Liver (tissue), 9 donors: ENCODE data around the gene RTEL1. TPM values are rescaled to one million over a fixed set of nuclear protein-coding genes. Genes with fewer than 3 reads are reported as not detected.

Experiments
- DNase-seq: peaks from one replicate; pipeline ENCODE4 v3.0.0-alpha.2; 2017; ENCODE audit warnings: low spot score
- H3K27ac ChIP-seq, 2 donors: one replicate each; pipeline ENCODE4 v1.7.0; 2013; ENCODE audit warnings: inconsistent platforms in 2 of 2, low read length in 2 of 2, control low read depth in 1 of 2, low read depth in 1 of 2, mild to moderate bottlenecking in 1 of 2
- H3K27me3 ChIP-seq, 4 donors: one replicate each; pipeline versions ENCODE4 v1.6.1 to v1.7.0; 2013; ENCODE audit warnings: low read length in 3 of 4, inconsistent platforms in 1 of 4, mild to moderate bottlenecking in 1 of 4, moderate library complexity in 1 of 4; ENCODE audit not compliant: control insufficient read depth in 4 of 4, insufficient read depth in 4 of 4
- H3K36me3 ChIP-seq, 4 donors: one replicate each; pipeline versions ENCODE4 v1.6.1 to v1.7.0; 2013; ENCODE audit warnings: low read length in 3 of 4, mild to moderate bottlenecking in 3 of 4, low read depth in 1 of 4, moderate library complexity in 1 of 4; ENCODE audit not compliant: control insufficient read depth in 4 of 4, insufficient read depth in 3 of 4
- H3K4me1 ChIP-seq, 4 donors: one replicate each; pipeline versions ENCODE4 v1.6.1 to v1.7.0; 2013; ENCODE audit warnings: low read length in 3 of 4, mild to moderate bottlenecking in 3 of 4, moderate library complexity in 1 of 4; ENCODE audit not compliant: control insufficient read depth in 4 of 4, insufficient read depth in 4 of 4
- H3K4me3 ChIP-seq, 3 donors: one replicate each; pipeline versions ENCODE4 v1.6.1 to v1.7.0; 2013; ENCODE audit warnings: low read length in 3 of 3, control low read depth in 1 of 3, low read depth in 1 of 3, mild to moderate bottlenecking in 1 of 3
- H3K9ac ChIP-seq, 2 donors: one replicate each; pipeline ENCODE4 v1.7.0; 2013; ENCODE audit warnings: low read length in 2 of 2, mild to moderate bottlenecking in 2 of 2, moderate library complexity in 2 of 2, control low read depth in 1 of 2, low read depth in 1 of 2
- H3K9me3 ChIP-seq, 4 donors: one replicate each; pipeline versions ENCODE4 v1.6.1 to v1.7.0; 2013; ENCODE audit warnings: low read length in 3 of 4; ENCODE audit not compliant: control insufficient read depth in 4 of 4
- ATF3 ChIP-seq: IDR thresholded peaks from 2 replicates; pipeline ENCODE4 v1.6.1; 2016; ENCODE audit warnings: antibody characterized with exemption
- CTCF ChIP-seq: fragments of 150-350 bp; IDR thresholded peaks from 2 replicates; pipeline ENCODE4 v1.5.1; 2017; ENCODE audit warnings: improper control_type of control experiment, low read depth, low read length; ENCODE audit not compliant: missing input control
- EGR1 ChIP-seq, 2 donors: IDR thresholded peaks; 2 replicates each; pipeline ENCODE4 v1.6.1; 2016 to 2018; ENCODE audit warnings: antibody characterized with exemption in 2 of 2, low read depth in 2 of 2
- FOXA1 ChIP-seq: IDR thresholded peaks from 2 replicates; pipeline ENCODE4 v1.6.1; 2016; ENCODE audit warnings: antibody characterized with exemption
- FOXA2 ChIP-seq: IDR thresholded peaks from 2 replicates; pipeline ENCODE4 v1.6.1; 2016; ENCODE audit warnings: antibody characterized with exemption
- GABPA ChIP-seq, 2 donors: IDR thresholded peaks in 1 of 2; conservative IDR thresholded peaks in 1 of 2; 2 replicates each; pipeline ENCODE4 v1.6.1; 2016; ENCODE audit warnings: antibody characterized with exemption in 2 of 2, mild to moderate bottlenecking in 1 of 2, moderate library complexity in 1 of 2
- HNF4G ChIP-seq: IDR thresholded peaks from 2 replicates; pipeline ENCODE4 v1.6.1; 2016; ENCODE audit warnings: antibody characterized with exemption
- JUND ChIP-seq, 2 donors: IDR thresholded peaks; 2 replicates each; pipeline ENCODE4 v1.6.1; 2016; ENCODE audit warnings: antibody characterized with exemption in 2 of 2
- MAX ChIP-seq: IDR thresholded peaks from 2 replicates; pipeline ENCODE4 v1.6.1; 2016; ENCODE audit warnings: antibody characterized with exemption
- NR2F2 ChIP-seq: IDR thresholded peaks from 2 replicates; pipeline ENCODE4 v1.6.1; 2016; ENCODE audit warnings: antibody characterized with exemption
- RAD21 ChIP-seq, 2 donors: IDR thresholded peaks; 2 replicates each; pipeline ENCODE4 v1.6.1; 2016; ENCODE audit warnings: antibody characterized with exemption in 2 of 2, mild to moderate bottlenecking in 2 of 2
- RXRA ChIP-seq, 2 donors: IDR thresholded peaks; 2 replicates each; pipeline ENCODE4 v1.6.1; 2017 to 2018; ENCODE audit warnings: antibody characterized with exemption in 2 of 2, mild to moderate bottlenecking in 1 of 2
- SP1 ChIP-seq: IDR thresholded peaks from 2 replicates; pipeline ENCODE4 v1.6.1; 2018; ENCODE audit warnings: antibody characterized with exemption, mild to moderate bottlenecking
- TAF1 ChIP-seq: conservative IDR thresholded peaks from 2 replicates; pipeline ENCODE4 v1.6.1; 2016; ENCODE audit warnings: antibody characterized with exemption, mild to moderate bottlenecking
- YY1 ChIP-seq: IDR thresholded peaks from 2 replicates; pipeline ENCODE4 v1.6.1; 2016; ENCODE audit warnings: antibody characterized with exemption, mild to moderate bottlenecking
- WGBS: extraction: QIAGEN DNeasy Blood & Tissue Kit; methylation state at CpG from one replicate; pipeline ENCODE4 v1.1.7; 2013; 5-methylcytosine and 5-hydroxymethylcytosine counted together
- polyA plus RNA-seq, 2 donors: library from polyadenylated mRNA; stranded (reverse) in 1 of 2; unstranded in 1 of 2; fragments of 200-250 nt in 1 of 2; fragments of >200 nt in 1 of 2; fragmentation: Nextera tagmentation in 1 of 2; extraction: Ambion mirVana in 1 of 2; gene quantifications; one replicate each; pipeline versions ENCODE4 v1.2.1 to v1.2.3, GENCODE V29; 2013 to 2015
- total RNA-seq, 2 donors: library from RNA; depleted of rRNA; stranded (reverse); fragments of >200 nt; gene quantifications; one replicate each; pipeline ENCODE4 v1.2.3, GENCODE V29; 2014
- TF ChIP-seq, protein P1 (sequence below): IDR thresholded peaks from 2 replicates; pipeline ENCODE4 v1.6.1; 2016; ENCODE audit warnings: antibody characterized with exemption
- TF ChIP-seq, protein P2 (sequence below): IDR thresholded peaks from 2 replicates; pipeline ENCODE4 v1.6.1; 2016; ENCODE audit warnings: antibody characterized with exemption, mild to moderate bottlenecking
- donor health status: healthy.
- donor health status: healthy.
- donor health status: healthy.
- donor health status: healthy.
- donor health status: healthy.

The RTEL1 gene
- total and polyA plus RNA-seq, 4 donors = 3.7 to 16.9 (median 7.4) TPM

- no peak overlapping the region for H3K9ac ChIP-seq
- peak; percentile 100 for DNase-seq
- peak overlapping the region; percentile 54 to 64 (median 60) for H3K4me3 ChIP-seq
- no peaks in the 10 kb centered on the region for H3K9me3 ChIP-seq
- no peaks in the 10 kb centered on the region for H3K27me3 ChIP-seq
- peak overlapping the region; percentile 67 to 86 for H3K27ac ChIP-seq
- H3K36me3 ChIP-seq = no peaks in the 10 kb centered on the region
- H3K4me1 ChIP-seq = peaks cover 0 to 10% (median 8%) of the 10 kb centered on the region in 4 donors
- WGBS = 3% methylated on average over 85 of the region's 86 CpGs
- TF ChIP-seq GABPA (IDR thresholded peaks at IDR 0.05 in 1 of 2, conservative IDR thresholded peaks at IDR 0.05 in 1 of 2) = no peak
- TF ChIP-seq RXRA (IDR thresholded peaks at IDR 0.05) = no peak
- no peak for TF ChIP-seq HNF4G
- TF ChIP-seq RAD21 (IDR thresholded peaks at IDR 0.05) = peak in 1 of 2 donors; percentile 51
- peak in 1 of 2 donors; percentile 39 for TF ChIP-seq EGR1 (IDR thresholded peaks at IDR 0.05; ENCODE audit: low read depth in 2 of 2)
- no peak for TF ChIP-seq MAX
- no peak for TF ChIP-seq NR2F2
- TF ChIP-seq CTCF = peak; percentile 40
- TF ChIP-seq, protein P1, sequence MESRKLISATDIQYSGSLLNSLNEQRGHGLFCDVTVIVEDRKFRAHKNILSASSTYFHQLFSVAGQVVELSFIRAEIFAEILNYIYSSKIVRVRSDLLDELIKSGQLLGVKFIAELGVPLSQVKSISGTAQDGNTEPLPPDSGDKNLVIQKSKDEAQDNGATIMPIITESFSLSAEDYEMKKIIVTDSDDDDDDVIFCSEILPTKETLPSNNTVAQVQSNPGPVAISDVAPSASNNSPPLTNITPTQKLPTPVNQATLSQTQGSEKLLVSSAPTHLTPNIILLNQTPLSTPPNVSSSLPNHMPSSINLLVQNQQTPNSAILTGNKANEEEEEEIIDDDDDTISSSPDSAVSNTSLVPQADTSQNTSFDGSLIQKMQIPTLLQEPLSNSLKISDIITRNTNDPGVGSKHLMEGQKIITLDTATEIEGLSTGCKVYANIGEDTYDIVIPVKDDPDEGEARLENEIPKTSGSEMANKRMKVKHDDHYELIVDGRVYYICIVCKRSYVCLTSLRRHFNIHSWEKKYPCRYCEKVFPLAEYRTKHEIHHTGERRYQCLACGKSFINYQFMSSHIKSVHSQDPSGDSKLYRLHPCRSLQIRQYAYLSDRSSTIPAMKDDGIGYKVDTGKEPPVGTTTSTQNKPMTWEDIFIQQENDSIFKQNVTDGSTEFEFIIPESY = no peak
- no peak for TF ChIP-seq FOXA2
- no peak for TF ChIP-seq JUND (IDR thresholded peaks at IDR 0.05)
- TF ChIP-seq SP1 = peak; percentile 57
- TF ChIP-seq ATF3 = no peak
- TF ChIP-seq YY1 = no peak
- TF ChIP-seq FOXA1 = no peak
- no peak for TF ChIP-seq TAF1
- TF ChIP-seq, protein P2, sequence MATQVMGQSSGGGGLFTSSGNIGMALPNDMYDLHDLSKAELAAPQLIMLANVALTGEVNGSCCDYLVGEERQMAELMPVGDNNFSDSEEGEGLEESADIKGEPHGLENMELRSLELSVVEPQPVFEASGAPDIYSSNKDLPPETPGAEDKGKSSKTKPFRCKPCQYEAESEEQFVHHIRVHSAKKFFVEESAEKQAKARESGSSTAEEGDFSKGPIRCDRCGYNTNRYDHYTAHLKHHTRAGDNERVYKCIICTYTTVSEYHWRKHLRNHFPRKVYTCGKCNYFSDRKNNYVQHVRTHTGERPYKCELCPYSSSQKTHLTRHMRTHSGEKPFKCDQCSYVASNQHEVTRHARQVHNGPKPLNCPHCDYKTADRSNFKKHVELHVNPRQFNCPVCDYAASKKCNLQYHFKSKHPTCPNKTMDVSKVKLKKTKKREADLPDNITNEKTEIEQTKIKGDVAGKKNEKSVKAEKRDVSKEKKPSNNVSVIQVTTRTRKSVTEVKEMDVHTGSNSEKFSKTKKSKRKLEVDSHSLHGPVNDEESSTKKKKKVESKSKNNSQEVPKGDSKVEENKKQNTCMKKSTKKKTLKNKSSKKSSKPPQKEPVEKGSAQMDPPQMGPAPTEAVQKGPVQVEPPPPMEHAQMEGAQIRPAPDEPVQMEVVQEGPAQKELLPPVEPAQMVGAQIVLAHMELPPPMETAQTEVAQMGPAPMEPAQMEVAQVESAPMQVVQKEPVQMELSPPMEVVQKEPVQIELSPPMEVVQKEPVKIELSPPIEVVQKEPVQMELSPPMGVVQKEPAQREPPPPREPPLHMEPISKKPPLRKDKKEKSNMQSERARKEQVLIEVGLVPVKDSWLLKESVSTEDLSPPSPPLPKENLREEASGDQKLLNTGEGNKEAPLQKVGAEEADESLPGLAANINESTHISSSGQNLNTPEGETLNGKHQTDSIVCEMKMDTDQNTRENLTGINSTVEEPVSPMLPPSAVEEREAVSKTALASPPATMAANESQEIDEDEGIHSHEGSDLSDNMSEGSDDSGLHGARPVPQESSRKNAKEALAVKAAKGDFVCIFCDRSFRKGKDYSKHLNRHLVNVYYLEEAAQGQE = no peak
These were observed 16.2 kb upstream of the RTEL1 start for GRCh38 chr20:63641792-63642523.
